GM19099 (cell line): Measurements from ENCODE around the gene EAF1.

Source experiments
- POLR2A ChIP-seq: IDR thresholded peaks from 3 replicates; pipeline ENCODE4 v1.6.1; 2011; ENCODE audit warnings: low read depth; ENCODE audit not compliant: insufficient read length; ENCODE audit errors: extremely low read depth

Gene EAF1

DNA sequence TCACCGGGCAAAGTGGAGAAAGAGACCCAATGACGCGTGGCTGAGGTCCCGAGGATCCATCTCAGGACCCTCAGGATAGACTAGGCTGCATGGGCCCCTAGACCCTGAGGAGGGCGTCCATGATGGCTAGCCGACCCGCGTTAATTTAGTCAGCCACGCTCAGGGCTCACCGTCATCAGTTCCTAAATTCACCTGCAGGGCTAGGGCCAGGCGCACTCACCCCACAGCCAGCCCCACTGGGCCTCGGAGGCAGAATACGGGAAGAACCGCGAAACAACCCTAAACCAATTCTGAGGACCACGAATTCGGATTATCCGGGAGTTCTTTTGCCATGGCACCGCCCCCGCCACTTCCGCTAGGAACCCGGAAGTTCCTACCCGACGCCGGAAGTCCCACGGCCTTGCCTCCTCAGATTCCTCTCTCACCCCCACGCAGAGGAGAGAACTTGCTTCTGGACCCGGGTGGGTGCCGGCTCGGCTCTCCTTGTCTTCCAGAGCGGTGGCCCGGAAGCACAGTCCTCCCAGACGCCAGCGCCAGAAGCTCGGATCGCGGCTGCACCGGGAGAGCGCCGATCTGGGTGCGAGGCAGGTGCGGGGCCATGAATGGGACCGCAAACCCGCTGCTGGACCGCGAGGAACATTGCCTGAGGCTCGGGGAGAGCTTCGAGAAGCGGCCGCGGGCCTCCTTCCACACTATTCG, at the start of gene EAF1, which contains the start of gene METTL6:
EAF1 (plus strand) TSS at position 417 of the 699 bp plus-strand sequence; CDS start at position 599, 182 bp downstream.
METTL6 (minus strand) TSS at position 363 of the 699 bp plus-strand sequence. CDS start 1,033 bp downstream, outside the sequence.
- TF ChIP-seq POLR2A, result peak; percentile 85

DNA sequence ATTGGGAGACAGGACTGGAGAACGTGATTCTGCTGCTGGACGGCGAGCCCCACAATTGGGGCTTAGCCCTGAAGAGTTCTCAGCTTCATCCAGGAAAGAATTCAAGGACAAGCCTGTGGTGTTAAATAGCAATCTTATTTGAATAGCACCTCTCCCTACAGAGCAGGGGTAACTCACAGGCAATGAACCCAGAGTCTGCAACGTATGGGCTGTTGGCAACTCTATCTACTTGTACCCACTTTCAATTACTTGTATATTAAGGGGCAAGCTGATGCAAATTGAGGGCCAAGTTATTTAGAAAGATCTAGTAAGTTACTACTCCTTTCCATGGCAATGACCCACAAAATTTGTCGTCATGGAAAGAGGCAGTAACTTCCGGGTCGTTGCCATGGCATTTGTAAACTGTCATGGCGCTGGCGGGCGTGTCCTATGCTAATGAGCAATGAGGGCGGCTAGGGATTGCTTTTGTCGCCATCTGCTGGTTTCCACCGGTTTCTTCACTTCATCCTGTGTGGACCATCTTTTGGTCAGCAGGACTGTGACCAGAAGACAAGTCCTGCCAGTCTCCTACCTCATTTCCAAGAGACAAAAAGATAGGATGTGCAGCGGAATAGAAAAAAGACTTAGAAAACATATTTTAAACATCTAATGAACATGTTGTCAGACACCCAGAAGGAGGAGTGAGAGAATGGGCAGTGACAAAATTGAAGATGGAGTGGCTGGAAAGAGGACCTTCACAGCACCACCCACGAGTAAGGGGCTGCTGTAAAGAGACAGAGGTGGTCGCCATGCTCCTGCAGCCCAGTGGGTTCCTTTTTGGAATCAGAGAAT, 49.2 kb upstream of the EAF1 start:
- no peak for TF ChIP-seq POLR2A

DNA sequence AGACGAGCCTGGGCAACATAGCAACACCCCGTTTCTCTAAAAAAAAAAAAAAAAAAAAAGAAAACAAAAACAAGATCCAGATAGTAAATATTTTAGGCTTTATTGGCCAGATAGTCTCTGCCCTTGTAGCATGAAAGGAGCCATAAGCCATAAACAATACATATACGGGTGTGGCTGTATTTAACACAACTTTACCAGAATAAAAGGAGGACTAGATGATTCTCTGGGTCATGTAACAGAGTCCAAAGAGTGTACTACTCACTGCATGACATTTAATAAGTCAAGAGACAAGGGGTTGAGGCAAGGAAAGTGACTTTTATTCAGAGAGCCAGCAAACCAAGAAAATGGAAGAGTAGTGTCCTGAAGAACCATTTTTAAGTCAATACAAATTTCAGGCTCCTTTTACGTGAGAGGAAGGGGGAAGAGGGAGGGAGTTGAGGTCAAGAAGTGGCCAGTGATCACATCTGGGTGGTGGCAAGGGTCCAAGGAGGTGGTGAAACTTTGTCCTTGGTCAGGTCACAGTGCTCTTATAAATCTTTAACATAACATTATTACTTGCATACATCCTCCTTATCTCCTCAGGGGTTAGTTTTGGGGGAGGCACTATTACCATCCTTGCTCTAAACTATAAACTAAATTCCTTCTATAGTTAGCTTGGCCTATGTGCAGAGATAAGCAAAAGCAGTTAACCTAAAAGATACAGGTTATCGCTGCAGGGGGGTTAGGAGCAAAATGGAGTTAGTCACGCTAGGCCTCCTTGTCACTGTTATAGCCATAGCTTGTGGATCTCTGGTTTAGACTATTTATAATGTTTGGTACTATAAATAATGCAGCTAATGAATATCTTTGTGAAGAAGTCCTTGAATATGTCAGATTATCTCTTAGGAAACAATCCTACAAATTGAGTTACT, 46.2 kb upstream of the EAF1 start:
- TF ChIP-seq POLR2A, result no peak

DNA sequence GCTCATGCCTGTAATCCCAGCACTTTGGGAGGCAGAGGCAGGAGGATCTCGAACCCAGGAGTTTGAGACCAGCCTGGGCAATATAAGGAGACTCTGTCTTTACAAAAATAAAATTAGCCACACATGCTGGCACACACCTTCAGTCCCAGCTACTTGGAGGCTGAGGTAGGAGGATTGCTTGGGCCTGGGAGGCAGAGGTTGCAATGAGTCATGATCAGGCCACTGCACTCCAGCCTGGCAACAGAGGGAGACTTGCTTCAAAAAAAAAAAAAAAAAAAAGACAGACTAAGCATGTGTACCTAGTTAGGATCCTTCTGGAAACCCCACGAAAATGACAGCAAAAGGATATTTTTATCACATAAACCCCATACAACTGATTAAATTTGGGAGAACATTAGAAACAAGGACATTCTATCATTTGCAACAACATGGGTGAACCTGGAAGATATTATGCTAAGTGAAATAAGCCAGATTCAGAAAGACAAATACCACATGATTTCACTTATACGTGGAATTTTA, 44.9 kb upstream of the EAF1 start:
- TF ChIP-seq POLR2A, result no peak

DNA sequence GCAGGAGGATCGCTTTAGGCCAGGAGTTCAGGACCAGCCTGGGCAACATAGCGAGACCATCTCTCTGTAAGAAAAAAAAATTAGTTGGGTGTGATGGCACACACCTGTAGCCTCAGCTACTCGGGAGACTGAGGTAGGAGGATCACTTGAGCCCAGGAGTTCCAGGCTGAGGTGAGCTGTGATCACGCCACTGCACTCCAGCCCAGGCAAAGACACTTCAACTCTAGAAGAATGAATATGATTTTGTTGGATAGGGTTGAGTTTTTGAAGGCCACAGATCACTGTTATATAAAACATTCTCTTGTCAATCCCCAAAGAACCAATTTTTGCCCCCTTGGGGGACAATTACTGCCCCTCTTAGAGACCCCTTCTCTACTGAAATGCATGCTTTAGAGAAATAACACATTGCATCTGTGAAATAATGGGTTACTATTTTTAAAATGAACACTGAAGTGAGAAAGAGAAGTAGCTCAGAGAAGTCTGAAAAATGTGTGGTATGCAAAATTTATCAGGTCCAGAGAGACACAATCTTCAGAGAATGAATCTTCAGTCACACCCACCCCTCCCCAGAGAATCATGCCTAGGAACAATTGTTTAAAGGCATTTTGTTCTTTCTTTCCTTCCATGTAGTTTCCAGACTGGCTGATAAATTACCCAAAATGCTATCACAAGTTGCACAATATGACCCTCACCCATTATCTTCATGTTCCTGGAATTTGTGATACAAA, 42.7 kb upstream of the EAF1 start:
- TF ChIP-seq POLR2A, result no peak

DNA sequence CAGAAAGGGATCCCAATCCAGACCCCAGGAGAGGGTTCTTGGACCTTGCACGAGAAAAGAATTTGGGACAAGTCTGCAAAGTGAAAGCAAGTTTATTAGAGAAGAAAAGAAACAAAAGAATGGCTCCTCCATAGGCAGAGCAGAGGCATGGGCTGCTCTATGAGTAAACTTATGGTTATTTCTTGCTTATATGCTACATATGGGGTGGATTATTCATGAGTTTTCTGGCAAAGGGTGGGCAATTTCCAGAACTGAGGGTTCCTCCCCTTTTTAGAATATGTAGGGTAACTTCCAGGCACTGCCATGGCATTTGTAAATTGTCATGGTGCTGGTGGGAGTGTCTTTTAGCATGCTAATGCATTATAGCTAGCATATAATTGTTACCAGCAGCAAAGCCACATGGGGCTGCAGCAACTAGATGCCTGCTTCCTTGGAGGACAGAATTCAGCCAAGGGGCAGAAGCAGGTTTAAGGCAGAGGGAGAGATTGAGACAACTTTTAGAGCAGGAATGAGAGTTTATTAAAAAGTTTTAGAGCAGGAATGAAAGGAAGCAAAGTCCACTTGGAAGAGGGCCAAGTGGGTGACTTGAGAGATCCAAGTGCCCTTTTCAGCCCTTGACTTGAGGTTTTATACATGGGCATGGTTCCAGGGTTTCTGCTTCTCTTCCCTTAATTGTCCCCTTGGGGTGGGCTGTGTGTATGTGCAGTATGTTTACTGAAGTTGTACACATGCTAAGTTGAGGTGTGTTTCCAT, 41.3 kb upstream of the EAF1 start:
- no peak for TF ChIP-seq POLR2A

DNA sequence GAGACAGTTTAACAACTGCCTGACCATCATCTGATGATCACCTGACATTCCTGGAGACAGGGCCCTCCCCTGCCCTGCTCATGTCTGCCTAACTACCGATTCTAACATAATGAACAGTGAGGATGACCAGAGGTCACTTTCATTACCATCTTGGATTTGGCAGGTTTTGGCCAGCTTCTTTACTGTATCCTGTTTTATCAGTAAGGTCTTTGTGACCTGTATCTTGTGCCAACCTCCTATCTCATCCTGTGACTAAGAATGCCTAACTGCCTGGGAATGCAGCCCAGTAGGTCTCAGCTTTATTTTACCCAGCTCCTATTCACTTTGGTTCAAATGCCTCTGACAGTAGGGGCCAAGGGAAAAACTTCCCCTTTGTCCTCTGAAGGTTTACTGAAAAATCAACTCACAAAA, 40.2 kb upstream of the EAF1 start:
- TF ChIP-seq POLR2A, result no peak

DNA sequence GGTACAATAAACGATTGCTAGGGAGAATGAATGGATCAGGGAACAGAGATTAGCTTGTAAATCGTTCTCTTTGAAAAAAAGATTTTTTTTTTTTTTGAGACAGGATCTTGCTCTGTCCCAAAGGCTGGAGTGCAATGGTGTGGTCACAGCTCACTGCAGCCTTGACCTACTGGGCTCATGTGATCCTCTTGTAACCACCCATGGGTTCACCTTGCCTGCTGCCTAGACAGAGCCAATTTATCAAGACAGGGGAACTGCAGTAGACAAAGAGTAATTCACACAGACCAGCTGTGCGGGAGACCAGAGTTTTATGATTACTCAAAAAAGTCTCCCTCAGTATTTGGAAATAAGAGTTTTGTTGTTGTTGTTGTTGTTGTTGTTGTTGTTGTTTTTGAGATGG, 39.7 kb upstream of the EAF1 start:
- TF ChIP-seq POLR2A, result no peak

DNA sequence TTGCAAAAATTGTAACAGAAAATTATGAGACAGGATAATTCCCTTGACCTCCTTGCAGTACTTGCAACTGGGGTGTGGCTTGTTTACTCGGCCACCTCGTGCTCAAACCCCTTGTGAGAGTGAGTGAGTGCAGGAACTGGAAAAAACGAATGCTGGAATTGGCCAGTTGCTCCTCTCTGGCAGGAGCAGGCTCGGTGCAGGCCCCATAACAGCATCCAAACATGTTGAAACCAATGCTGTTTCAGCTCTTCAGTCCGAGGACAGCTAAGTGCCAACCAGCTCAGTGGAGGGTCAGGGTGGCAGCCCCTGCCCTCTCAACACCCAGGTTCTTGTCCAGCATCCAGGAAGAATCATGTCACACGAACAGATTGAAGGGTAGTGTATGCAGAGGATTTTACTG, 36.9 kb upstream of the EAF1 start:
- no peak for TF ChIP-seq POLR2A

DNA sequence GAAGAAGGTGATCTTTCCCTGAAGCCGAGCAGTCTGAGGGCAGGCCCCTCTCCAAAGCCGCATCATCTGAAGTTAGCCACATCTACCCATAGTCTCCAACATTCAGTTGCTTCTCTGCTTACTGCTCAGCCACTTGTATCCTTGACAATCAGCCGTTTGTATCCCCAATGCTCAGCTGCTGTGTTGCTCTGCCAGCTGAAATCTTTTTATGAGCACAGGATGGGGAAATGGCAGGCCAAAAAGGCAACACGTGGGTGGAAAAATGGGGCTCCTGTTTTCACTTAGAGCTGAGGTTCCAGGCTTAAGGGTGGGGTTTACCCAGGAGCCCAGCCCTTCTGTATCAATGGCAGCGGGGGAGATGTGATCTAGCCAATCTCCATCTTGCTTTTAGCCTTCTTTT, 36.4 kb upstream of the EAF1 start:
- no peak for TF ChIP-seq POLR2A

DNA sequence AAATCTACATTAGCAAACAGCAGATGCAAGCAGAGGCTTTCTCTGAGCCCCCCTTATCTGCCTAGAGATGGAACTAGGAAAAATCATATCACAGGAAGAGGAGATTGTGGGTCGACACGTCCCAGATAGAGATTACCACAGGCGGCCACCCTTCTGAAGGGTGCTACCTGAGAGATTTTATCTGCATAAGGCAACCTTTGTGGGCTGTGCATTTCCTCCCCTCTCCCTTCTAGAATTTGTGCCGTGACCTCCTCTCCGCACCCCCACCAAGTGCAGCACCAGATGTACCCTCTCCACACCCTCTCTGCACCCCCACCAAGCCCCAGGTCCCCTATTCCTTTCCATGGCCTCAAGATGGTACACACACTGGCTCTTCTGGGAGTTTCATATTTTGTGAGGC, 27.4 kb upstream of the EAF1 start:
- no peak for TF ChIP-seq POLR2A

DNA sequence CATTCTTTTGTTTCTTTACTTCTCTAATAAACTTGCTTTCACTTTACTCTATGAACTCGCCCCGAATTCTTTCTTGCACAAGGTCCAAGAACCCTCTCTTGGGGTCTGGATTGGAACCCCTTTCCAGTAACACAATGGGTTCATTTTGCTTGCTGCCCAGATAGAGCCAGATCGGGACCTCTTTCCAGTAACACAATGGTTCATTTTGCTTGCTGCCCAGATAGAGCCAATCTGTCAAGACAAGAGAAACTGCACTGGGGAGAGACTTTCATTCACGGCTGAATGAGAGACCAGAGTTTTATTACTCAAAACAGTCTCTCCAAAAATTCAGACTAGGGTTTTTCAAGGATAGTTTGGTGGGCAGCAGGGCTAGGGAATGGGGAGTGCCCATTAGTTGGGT, 25.5 kb upstream of the EAF1 start:
- TF ChIP-seq POLR2A, result no peak

DNA sequence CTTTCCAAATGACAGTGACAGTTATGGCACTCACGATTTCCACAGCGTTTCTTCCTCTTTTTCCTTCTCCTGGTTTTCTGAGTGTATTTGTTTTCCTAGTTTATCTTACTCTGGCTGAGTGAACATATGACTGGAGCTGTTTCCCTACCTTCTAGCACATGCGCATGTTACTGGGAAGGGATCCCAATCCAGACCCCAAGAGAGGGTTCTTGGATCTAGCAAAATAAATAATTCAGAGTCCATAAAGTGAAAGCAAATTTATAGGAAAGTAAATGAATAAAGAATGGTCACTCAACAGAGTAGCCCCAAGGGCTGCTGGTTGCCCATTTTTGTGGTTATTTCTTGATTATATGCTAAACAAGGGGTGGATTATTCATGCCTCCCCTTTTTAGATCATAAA, 23.9 kb upstream of the EAF1 start:
- TF ChIP-seq POLR2A, result no peak
